Measurements from ENCODE around the gene NCAPD2. TPM values are rescaled to one million over a fixed set of nuclear protein-coding genes. Genes with fewer than 3 reads are reported as not detected.
"Not testable (repeated sequence)": the region's sequence is repeated elsewhere in the genome, so short reads cannot be mapped to it uniquely, and the experiment has no call there.

Gene NCAPD2
- total and polyA plus RNA-seq, 7 donors: 9.0 to 89.5 (median 13.3) TPM

GRCh38 chr12:6535960-6536847 is 42.3 kb downstream of the NCAPD2 start:
- H3K4me3 ChIP-seq: peak overlapping the region; percentile 76 to 91 (median 88)
- 46 to 56% methylated on average over 10 of the region's 10 CpGs for WGBS, 2 donors
- DNase-seq: peak; percentile 63
- TF ChIP-seq EP300 (IDR thresholded peaks at IDR 0.05) (no peak), CTCF (IDR thresholded peaks at IDR 0.05) (no peak), POLR2AphosphoS5 (IDR thresholded peaks at IDR 0.05) (no peak), POLR2A (IDR thresholded peaks at IDR 0.05) (no peak)
- no peaks in the 10 kb centered on the region for H3K9me3 ChIP-seq
- peaks cover 21 to 39% (median 28%) of the 10 kb centered on the region in 4 donors for H3K36me3 ChIP-seq
- intact Hi-C loops (cut with DNase I): loop anchor here (2.0 kb wide), 2 partner anchors 65 to 209 kb away; partner anchors contain the start of gene VAMP1
- H3K4me1 ChIP-seq: peaks cover 0 to 77% (median 61%) of the 10 kb centered on the region in 4 donors
- no peaks in the 10 kb centered on the region for H3K27me3 ChIP-seq
- peak overlapping the region; percentile 97 to 98 (median 98) for H3K27ac ChIP-seq

GRCh38 chr12:6536894-6537579 is 43.1 kb downstream of the NCAPD2 start:
- TF ChIP-seq EP300 (IDR thresholded peaks at IDR 0.05) (no peak), POLR2A (IDR thresholded peaks at IDR 0.05) (no peak), POLR2AphosphoS5 (IDR thresholded peaks at IDR 0.05) (no peak), CTCF (IDR thresholded peaks at IDR 0.05) (no peak)
- 72% methylated on average over 19 of the region's 19 CpGs for WGBS, 2 donors

GRCh38 chr12:6537580-6538419 is 43.9 kb downstream of the NCAPD2 start:
- H3K27me3 ChIP-seq, H3K4me3 ChIP-seq, H3K9me3 ChIP-seq: not testable (repeated sequence)
- H3K36me3 ChIP-seq: peaks cover 21 to 46% (median 28%) of the 10 kb centered on the region in 4 donors
- TF ChIP-seq POLR2AphosphoS5 (IDR thresholded peaks at IDR 0.05) (peak in 2 of 4 donors; percentile 21 to 40), CTCF (IDR thresholded peaks at IDR 0.05) (peak; percentile 72 to 93 (median 89))
- intact Hi-C loops (cut with DNase I): loop anchor here (1.0 to 2.0 kb wide), 3 partner anchors 67 to 208 kb away; partner anchors contain the start of gene VAMP1
- H3K27ac ChIP-seq: peak overlapping the region; percentile 97 to 98 (median 98)
- 27 to 41% methylated on average over 17 of the region's 17 CpGs for WGBS, 2 donors
- peaks cover 0 to 71% (median 54%) of the 10 kb centered on the region in 4 donors for H3K4me1 ChIP-seq
- DNase-seq: peak; percentile 92

More at GRCh38 chr12:6536894-6537579, 43.1 kb downstream of the NCAPD2 start:
- peaks cover 21 to 39% (median 28%) of the 10 kb centered on the region in 4 donors for H3K36me3 ChIP-seq
- H3K4me1 ChIP-seq: peaks cover 0 to 79% (median 61%) of the 10 kb centered on the region in 4 donors
- no peak overlapping the region for H3K4me3 ChIP-seq
- no peaks in the 10 kb centered on the region for H3K27me3 ChIP-seq
- intact Hi-C loops (cut with DNase I): loop anchor here (1.0 to 2.0 kb wide), 2 partner anchors 66 to 208 kb away; partner anchors contain the start of gene VAMP1
- peak; percentile 64 for DNase-seq
- H3K27ac ChIP-seq: peak overlapping the region; percentile 97 to 98 (median 98)
- H3K9me3 ChIP-seq: no peaks in the 10 kb centered on the region
